ENCODE measurements around the gene RAB40C.

Gene RAB40C

DNA sequence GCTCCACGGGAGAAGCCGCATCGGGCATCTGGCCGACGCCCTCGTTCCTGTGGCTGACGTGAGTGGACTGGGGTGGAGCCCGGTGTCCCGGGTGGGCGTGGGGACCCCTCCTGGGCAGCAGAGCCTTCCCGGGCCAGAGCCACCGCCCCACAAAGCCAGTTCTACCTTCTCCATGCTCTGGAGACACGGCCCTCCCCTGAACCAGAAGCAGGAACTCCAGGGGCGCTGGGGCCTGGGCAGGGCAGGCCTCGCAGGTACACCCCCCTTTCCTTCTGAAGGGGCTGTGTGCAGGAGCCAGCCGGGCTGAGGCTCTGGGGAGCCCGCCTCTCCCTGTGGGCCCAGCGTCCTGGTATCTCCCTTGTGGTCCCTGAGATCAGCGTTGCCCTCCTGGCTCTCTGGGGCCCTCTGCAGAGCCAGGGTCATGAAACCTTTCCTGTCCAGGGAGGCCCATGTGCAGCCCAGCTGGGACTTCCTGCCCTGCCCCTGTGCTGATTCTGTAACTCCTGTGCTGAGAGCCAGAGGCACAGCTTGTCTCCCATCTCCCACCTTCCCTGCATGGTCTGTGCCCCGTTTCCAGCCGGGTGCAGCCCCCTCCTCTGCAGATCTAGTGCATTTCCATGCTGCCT is 13.6 kb upstream of the RAB40C start:
- Histone ChIP-seq H3K4me1 (no peaks in the 10 kb centered on the region), H3K4me3 (no peak overlapping the region), H3K27me3 (ENCODE audit: low read depth) (no peaks in the 10 kb centered on the region), H3K9me3 (no peaks in the 10 kb centered on the region), H3K36me3 (replicated peaks) (peaks cover 10% of the 10 kb centered on the region)
- no peak for DNase-seq (ENCODE audit: low spot score in 2 of 2)
- in situ Hi-C loops (cut with MboI; ENCODE audit: low sequenced_read_pairs) = no loop called here

DNA sequence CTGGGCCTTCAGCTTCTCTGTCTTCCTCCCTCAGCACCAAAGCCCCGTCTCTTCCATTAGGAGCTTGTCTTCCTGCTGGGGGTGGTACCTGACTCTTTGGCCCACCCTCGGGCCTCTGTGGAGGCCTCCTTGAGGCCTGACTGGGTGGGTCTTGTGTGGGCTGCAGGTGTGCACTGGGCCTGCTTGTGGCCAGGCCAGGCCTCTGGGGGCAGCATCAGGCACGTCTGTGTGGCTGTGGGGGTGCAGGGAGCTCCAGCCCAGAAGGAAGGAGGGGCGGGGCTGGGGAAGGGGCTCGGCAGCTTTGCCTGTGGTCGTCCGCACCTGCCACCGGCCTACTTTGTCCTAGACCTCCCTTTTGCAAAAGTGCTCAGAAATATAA is 13.1 kb upstream of the RAB40C start:
- Histone ChIP-seq H3K4me1 (no peaks in the 10 kb centered on the region), H3K9me3 (no peaks in the 10 kb centered on the region), H3K36me3 (replicated peaks) (peaks cover 10% of the 10 kb centered on the region), H3K4me3 (no peak overlapping the region), H3K27me3 (ENCODE audit: low read depth) (no peaks in the 10 kb centered on the region)
- in situ Hi-C loops (cut with MboI; ENCODE audit: low sequenced_read_pairs) = no loop called here
- DNase-seq (ENCODE audit: low spot score in 2 of 2) = no peak

DNA sequence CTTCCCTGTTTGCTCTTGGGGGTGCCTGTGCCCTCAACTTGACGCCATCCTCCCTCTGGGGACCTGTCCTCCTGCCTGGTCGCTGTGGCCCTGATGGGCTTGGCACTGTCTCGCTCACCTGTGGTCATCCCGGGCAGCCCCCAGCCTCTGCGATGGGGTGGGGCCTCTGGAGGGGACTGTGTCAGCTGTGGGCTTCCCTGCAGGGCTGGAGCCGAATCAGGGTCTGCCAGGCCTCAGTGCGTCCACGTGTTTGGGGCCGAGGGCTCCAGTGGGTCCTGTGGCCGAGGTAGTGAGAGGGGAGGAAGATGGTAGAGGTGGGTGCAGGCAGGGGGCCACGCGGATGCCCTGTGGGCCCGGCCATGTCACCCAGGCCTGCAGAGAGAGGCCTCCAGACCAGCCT is 12.1 kb upstream of the RAB40C start:
- peaks cover 10% of the 10 kb centered on the region for H3K36me3 ChIP-seq (replicated peaks)
- no peak overlapping the region for H3K4me3 ChIP-seq
- no peaks in the 10 kb centered on the region for H3K27me3 ChIP-seq (ENCODE audit: low read depth)

DNA sequence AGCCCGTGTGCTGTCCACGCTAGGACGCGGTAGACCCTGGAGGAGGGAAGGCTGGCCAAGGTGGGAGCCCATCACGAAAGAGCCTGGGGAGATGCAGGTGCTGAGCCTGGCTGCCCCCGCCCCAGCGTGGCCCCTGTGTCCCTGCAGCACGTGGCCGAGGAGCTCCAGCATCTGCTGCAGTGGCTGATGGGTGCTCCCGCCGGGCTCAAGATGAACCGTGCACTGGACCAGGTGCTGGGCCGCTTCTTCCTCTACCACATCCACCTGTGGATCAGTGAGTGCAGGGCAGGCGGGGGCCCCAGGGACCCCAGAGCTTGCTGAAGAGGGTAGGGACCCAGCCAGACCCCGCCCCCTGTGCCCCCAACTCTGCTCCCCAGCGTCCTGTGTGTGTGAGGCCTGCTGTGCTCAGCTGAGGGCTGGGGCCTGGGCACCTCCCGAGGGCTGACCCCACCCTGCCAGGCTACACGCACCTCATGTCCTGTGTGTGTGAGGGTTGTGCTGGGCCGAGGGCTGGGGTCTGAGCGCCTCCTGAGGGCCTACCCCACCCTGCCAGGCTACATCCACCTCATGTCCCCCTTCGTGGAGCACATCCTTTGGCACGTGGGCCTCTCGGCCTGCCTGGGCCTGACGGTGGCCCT is 11.5 kb upstream of the RAB40C start:
- H3K4me3 ChIP-seq = no peak overlapping the region

More for the DNA sequence above, 12.1 kb upstream of the RAB40C start:
- Histone ChIP-seq H3K9me3 (no peaks in the 10 kb centered on the region), H3K4me1 (no peaks in the 10 kb centered on the region)
- DNase-seq (ENCODE audit: low spot score in 2 of 2) = no peak
- in situ Hi-C loops (cut with MboI; ENCODE audit: low sequenced_read_pairs) = no loop called here

DNA sequence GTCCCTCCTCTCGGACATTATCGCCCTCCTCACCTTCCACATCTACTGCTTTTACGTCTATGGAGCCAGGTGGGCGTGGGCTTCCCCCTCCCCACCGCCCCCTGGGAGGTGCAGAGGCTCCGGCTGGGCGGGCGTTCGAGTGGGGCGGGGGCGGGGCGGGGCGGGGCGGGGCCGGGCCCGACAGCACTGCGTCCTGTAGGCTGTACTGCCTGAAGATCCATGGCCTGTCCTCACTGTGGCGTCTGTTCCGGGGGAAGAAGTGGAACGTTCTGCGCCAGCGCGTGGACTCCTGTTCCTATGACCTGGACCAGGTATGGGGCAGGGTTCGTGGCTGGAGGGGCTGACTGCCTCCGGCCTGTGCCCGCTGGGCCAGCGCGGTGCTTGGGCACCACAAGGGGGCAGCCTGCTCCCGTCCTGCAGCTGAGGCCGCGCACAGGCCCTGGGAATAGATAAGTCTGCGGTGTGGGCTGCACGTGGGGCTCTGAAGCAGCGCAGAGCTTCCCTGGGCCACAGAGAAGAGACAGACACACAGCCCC is 10.9 kb upstream of the RAB40C start:
- peaks cover 10% of the 10 kb centered on the region for H3K36me3 ChIP-seq (replicated peaks)
- H3K9me3 ChIP-seq = no peaks in the 10 kb centered on the region
- H3K27me3 ChIP-seq (ENCODE audit: low read depth) = no peaks in the 10 kb centered on the region
- peak; percentile 64 to 86 for DNase-seq (ENCODE audit: low spot score in 2 of 2)
- peak overlapping the region; percentile 22 for H3K4me3 ChIP-seq
- no peaks in the 10 kb centered on the region for H3K4me1 ChIP-seq
- in situ Hi-C loops (cut with MboI; ENCODE audit: low sequenced_read_pairs) = no loop called here

More for the DNA sequence above, 11.5 kb upstream of the RAB40C start:
- in situ Hi-C loops (cut with MboI; ENCODE audit: low sequenced_read_pairs) = no loop called here
- DNase-seq (ENCODE audit: low spot score in 2 of 2) = no peak
- peaks cover 10% of the 10 kb centered on the region for H3K36me3 ChIP-seq (replicated peaks)
- H3K27me3 ChIP-seq (ENCODE audit: low read depth) = no peaks in the 10 kb centered on the region
- H3K4me1 ChIP-seq = no peaks in the 10 kb centered on the region
- H3K9me3 ChIP-seq = no peaks in the 10 kb centered on the region

DNA sequence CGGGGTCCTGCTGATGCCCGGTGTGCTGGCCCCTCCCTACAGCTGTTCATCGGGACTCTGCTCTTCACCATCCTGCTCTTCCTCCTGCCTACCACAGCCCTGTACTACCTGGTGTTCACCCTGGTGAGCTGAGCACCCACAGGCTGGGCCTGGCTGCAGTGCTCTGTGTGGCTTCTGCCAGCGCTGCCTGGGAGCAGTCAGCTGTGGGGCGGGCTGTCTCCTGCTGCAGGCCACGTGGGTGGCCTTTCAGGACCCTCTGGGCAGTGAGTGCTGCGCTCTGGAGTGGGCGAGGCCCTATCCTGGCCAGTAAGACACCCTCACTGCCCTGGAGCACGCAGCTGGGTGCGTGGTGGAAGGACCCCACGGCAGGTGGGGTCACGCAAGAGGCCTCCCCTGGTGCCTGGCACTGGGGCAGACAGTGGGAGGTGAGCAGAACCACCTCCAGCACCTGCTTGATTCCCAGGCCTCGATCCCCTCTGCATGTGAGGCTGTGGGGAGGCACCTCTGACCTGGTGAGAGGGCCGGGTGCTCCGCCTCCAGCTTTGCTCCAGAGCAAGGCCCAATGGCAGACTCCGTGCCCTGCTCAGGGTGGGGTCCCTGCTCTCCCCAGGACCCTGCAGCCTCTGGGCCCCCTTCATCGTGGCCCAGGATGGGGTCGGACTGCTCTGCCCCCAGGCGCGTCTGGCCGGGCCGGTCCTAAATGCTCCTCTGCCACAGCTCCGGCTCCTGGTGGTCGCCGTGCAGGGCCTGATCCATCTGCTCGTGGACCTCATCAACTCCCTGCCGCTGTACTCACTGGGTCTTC is 9.5 kb upstream of the RAB40C start:
- H3K4me3 ChIP-seq = no peak overlapping the region
- H3K9me3 ChIP-seq = no peaks in the 10 kb centered on the region
- no peak for DNase-seq (ENCODE audit: low spot score in 2 of 2)
- H3K4me1 ChIP-seq = no peaks in the 10 kb centered on the region
- in situ Hi-C loops (cut with MboI; ENCODE audit: low sequenced_read_pairs) = no loop called here
- H3K27me3 ChIP-seq (ENCODE audit: low read depth) = no peaks in the 10 kb centered on the region
- H3K36me3 ChIP-seq (replicated peaks) = no peaks in the 10 kb centered on the region

DNA sequence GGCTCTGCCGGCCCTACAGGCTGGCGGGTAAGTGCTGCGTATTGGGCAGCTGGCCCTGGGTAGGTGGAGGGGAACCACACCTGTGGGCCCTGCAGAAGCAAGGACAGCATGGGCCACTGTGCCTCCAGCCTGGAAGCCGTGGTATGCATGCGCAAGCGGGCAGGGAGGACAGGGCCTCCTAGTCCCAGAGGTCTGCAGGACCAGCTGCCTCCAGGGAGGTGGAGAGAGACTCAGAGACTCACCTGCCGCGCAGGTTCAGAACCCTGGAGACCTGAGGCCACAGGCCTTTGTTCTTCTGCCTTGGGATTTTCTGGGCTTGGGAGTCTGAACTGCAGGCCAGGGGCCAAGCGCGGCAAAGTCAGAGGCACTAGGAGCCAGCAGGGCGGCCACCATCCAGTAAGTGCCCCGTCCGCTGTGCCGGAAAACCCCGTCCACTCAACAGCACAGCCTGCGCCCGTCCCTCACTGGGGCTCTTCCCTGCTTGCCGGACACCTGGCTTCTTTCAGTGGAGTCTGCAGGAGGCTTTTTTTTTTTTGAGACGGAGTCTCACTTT is 8.8 kb upstream of the RAB40C start:
- no peak for DNase-seq (ENCODE audit: low spot score in 2 of 2)
- no peaks in the 10 kb centered on the region for H3K9me3 ChIP-seq
- in situ Hi-C loops (cut with MboI; ENCODE audit: low sequenced_read_pairs) = no loop called here
- H3K4me3 ChIP-seq = no peak overlapping the region
- H3K4me1 ChIP-seq = no peaks in the 10 kb centered on the region
- no peaks in the 10 kb centered on the region for H3K27me3 ChIP-seq (ENCODE audit: low read depth)
- no peaks in the 10 kb centered on the region for H3K36me3 ChIP-seq (replicated peaks)

DNA sequence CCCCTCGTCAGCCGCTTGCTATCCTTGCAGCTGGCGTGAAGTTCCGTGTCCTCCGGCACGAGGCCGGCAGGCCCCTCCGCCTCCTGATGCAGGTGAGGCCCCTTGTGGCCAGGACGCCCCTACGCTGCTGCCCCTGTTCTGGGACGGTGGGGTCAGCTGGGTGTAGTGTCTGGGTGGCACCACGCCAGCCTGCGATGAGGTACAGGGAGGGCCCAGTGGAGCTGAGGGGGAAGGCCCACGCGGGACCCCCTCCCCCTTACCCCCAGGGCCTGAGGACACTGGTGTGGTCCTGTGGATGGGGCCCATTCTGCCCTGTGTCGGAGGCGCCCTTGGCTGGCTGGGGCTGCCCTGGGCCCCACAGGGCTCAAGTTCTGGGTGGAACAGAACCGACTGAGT is 7.7 kb upstream of the RAB40C start:
- H3K27me3 ChIP-seq (ENCODE audit: low read depth) = no peaks in the 10 kb centered on the region
- H3K9me3 ChIP-seq = no peaks in the 10 kb centered on the region
- no peak for DNase-seq (ENCODE audit: low spot score in 2 of 2)
- H3K36me3 ChIP-seq (replicated peaks) = no peaks in the 10 kb centered on the region
- no peaks in the 10 kb centered on the region for H3K4me1 ChIP-seq
- in situ Hi-C loops (cut with MboI; ENCODE audit: low sequenced_read_pairs) = no loop called here
- H3K4me3 ChIP-seq = no peak overlapping the region

DNA sequence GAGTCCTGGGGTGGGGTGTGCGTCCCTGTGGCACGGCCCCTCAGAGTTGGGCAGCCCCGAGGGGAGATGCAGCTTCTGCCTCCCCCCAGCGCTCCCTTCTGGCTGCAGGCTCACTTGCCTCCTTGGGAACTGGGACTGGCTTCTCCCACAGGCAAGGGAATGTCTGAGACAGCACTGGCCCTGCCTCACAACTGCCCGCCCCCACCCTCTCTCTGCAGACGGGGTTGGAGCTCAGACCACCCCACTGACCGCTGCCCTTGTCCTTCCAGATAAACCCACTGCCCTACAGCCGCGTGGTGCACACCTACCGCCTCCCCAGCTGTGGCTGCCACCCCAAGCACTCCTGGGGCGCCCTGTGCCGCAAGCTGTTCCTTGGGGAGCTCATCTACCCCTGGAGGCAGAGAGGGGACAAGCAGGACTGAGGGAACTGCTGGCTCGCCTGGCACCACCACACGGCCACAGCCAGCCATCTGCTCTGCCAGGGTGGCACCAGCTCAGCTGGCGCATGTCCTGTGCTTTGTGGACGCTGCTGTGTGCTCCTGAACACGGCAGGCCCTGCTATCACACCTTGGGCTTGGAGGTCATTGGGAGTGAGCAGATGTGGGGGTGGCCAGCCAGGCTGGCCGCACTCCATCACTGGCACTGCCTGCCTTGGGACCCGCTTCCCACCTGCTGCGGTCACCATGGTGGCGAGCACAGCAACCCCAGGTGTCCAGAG is 7.1 kb upstream of the RAB40C start:
- no peak overlapping the region for H3K4me3 ChIP-seq
- H3K4me1 ChIP-seq = no peaks in the 10 kb centered on the region
- no peak for DNase-seq (ENCODE audit: low spot score in 2 of 2)
- H3K27me3 ChIP-seq (ENCODE audit: low read depth) = no peaks in the 10 kb centered on the region
- H3K36me3 ChIP-seq (replicated peaks) = no peaks in the 10 kb centered on the region
- H3K9me3 ChIP-seq = no peaks in the 10 kb centered on the region
- in situ Hi-C loops (cut with MboI; ENCODE audit: low sequenced_read_pairs) = no loop called here

DNA sequence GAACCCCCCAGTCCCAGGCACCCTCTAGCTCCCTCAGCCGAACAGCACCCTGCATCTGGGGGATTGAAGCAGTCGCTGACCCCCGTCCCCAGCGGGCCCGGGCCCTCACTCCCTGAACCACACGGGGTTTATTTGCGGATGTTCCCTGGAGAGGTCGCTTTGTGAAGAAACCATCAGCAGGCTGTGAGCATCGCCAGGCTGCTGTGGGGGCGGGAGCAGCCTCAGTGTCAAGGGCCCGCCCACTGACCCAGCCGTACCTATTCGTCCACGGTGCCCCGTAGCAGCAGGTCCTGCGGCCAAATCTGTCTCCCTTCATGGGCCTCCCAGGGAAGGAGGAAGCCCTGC is 6.4 kb upstream of the RAB40C start:
- Histone ChIP-seq H3K9me3 (no peaks in the 10 kb centered on the region), H3K27me3 (ENCODE audit: low read depth) (no peaks in the 10 kb centered on the region), H3K4me3 (no peak overlapping the region), H3K4me1 (no peaks in the 10 kb centered on the region), H3K36me3 (replicated peaks) (no peaks in the 10 kb centered on the region; the same call in 1 of the 2 replicates)
- no peak for DNase-seq (ENCODE audit: low spot score in 2 of 2)
- in situ Hi-C loops (cut with MboI; ENCODE audit: low sequenced_read_pairs) = no loop called here

DNA sequence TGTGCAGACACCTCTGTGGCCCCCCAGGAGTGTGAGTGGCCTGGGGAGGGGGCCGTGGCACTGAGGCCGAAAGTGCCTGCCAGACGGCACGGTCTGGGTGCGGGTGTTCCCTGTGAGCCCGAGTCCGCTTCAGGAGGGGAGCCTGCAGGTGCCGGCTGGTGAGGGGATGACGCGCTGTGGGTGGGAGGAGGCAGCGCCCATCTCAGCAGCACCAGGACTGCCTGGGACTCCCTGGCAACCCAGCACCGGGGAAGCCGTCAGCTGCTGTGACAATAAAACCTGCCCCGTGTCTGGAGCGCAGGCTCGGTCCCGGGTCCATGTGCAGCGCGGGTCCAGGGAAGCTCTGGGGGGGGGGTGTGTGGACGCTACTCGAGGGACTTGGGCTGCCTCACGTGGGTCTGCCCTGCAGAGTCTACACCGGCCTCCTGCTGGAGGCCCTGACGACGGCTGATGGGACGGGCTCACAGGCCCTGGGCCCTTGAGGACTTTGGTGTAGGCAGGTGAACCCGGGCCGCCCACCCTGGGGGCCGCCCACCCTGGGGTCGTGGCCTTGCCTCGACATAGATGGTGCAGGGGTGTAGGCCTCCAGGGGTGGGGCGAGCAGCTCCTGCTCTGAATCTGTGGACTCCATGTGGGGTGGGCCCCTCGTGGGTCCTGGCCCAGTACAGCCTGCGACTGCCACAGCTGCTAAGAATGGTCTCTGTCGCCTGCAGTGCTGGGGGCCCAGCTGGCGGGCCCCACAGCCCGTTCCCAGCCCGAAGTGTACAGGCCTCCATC is 5.9 kb upstream of the RAB40C start:
- in situ Hi-C loops (cut with MboI; ENCODE audit: low sequenced_read_pairs) = no loop called here
- H3K4me3 ChIP-seq = no peak overlapping the region
- H3K4me1 ChIP-seq = no peaks in the 10 kb centered on the region
- no peak for DNase-seq (ENCODE audit: low spot score in 2 of 2)
- no peaks in the 10 kb centered on the region for H3K27me3 ChIP-seq (ENCODE audit: low read depth)
- H3K36me3 ChIP-seq (replicated peaks) = no peaks in the 10 kb centered on the region; the same call in 1 of the 2 replicates
- H3K9me3 ChIP-seq = no peaks in the 10 kb centered on the region

DNA sequence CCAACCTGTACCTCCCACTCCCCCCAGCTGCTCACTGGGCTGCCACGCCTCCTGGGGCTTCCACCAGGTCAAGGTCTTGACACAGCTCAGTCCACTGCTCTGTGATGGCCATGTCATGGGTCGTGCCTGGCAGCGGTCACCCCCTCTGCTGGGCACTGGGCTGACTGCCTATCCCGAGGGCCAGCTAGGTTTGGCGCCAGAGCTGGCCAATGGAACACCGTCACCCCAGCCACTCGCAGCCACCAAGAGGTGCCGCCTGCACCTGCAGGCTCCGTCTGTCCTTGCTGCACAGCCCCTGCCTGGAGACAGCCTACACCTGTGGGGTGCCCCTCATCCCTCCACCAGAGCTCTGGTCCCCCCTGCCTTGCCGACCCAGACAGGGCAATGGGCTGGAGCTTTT is 4.5 kb upstream of the RAB40C start:
- Histone ChIP-seq H3K4me1 (no peaks in the 10 kb centered on the region), H3K4me3 (no peak overlapping the region), H3K27me3 (ENCODE audit: low read depth) (no peaks in the 10 kb centered on the region), H3K36me3 (replicated peaks) (no peaks in the 10 kb centered on the region; the same call in 1 of the 2 replicates), H3K9me3 (no peaks in the 10 kb centered on the region)
- in situ Hi-C loops (cut with MboI; ENCODE audit: low sequenced_read_pairs) = no loop called here
- DNase-seq (ENCODE audit: low spot score in 2 of 2) = peak in 1 of 2 experiments; percentile 43

Data from HAP-1 (cell line).